RWPE1 (cell line): ENCODE data around the gene ARSG.

Experiments used
- CTCF ChIA-PET: fragments of 350-600 bp; sonication (Branson Sonifier 250); formaldehyde crosslinking; extraction: SDS; loops from one replicate; lab custom pipeline; 2021; lab: Yijun Ruan, JAX
- POLR2A ChIA-PET: fragments of 400-600 bp; formaldehyde crosslinking; extraction: SDS; loops from one replicate; lab custom pipeline; 2020; ENCODE audit warnings: antibody characterized with exemption; ENCODE audit not compliant: low non-redundant PET; lab: Yijun Ruan, JAX
- DNase-seq: peaks from one replicate; pipeline ENCODE4 v3.0.0; 2012; ENCODE audit warnings: low spot score
- H3K27ac ChIP-seq: fragments of 450-650 bp; 2 replicates; pipeline ENCODE4 v1.5.1; 2017
- TF ChIP-seq, protein P1 (sequence below): fragments of 450-650 bp; conservative IDR thresholded peaks from 2 replicates; pipeline ENCODE4 v1.5.1; 2017; ENCODE audit warnings: low read depth, mild to moderate bottlenecking

The ARSG gene

DNA sequence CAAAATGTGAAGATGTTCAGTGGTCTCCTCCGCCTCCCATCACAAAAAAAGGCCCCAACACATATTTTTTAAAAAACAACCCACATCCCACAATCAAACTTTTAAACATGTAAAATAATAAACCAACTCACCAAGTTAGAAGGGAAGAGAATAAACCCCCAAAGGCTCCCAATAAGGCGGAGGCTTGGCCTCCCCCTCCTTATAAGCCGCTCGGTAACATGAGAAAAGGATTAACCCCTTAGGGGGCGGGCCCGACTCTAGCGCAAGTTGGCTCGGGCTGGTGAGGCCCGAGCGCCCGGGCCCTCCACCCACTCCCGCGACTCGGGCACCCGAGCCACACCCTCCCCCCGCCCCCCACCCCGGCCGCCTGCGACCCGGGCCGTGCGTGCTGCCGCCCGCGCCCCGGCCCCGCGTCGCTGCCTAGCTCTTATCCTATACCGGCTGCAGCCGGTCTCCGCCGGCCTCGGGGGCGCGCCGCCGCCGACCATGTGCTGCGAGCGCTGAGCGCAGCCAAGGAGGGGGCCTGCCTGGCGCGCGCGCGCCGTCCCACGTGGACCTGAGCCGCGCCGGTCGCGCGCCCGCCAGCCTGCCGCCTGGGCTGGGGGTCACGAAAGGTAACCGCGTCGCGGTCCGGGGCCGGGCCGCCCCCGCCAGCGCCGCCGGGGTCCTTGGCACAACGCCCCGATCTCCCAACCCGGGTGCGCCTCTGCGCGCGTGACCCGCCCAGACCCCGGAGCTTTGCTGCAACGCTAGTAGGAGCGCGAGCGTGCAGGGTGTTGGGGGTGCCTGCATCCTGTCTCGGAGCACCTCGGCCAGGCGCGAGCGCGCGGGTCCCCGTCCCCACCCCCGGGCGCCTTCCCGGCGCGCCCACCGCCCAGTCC, at the start of gene ARSG, which contains the start of gene SLC16A6:
TSS of gene ARSG (plus strand) at position 541 of the 881 bp plus-strand sequence. CDS start 15,999 bp downstream, outside the sequence.
TSS of gene SLC16A6 (minus strand) at position 173 of the 881 bp plus-strand sequence. CDS start 12,807 bp downstream, outside the sequence.
- TF ChIP-seq, protein P1, sequence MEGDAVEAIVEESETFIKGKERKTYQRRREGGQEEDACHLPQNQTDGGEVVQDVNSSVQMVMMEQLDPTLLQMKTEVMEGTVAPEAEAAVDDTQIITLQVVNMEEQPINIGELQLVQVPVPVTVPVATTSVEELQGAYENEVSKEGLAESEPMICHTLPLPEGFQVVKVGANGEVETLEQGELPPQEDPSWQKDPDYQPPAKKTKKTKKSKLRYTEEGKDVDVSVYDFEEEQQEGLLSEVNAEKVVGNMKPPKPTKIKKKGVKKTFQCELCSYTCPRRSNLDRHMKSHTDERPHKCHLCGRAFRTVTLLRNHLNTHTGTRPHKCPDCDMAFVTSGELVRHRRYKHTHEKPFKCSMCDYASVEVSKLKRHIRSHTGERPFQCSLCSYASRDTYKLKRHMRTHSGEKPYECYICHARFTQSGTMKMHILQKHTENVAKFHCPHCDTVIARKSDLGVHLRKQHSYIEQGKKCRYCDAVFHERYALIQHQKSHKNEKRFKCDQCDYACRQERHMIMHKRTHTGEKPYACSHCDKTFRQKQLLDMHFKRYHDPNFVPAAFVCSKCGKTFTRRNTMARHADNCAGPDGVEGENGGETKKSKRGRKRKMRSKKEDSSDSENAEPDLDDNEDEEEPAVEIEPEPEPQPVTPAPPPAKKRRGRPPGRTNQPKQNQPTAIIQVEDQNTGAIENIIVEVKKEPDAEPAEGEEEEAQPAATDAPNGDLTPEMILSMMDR: no peak
- CTCF ChIA-PET: no interaction called here
- DNase-seq: peak; percentile 53
- H3K27ac ChIP-seq: peak within 1 kb of the TSS; percentile 74
- POLR2A ChIA-PET: no interaction called here

DNA sequence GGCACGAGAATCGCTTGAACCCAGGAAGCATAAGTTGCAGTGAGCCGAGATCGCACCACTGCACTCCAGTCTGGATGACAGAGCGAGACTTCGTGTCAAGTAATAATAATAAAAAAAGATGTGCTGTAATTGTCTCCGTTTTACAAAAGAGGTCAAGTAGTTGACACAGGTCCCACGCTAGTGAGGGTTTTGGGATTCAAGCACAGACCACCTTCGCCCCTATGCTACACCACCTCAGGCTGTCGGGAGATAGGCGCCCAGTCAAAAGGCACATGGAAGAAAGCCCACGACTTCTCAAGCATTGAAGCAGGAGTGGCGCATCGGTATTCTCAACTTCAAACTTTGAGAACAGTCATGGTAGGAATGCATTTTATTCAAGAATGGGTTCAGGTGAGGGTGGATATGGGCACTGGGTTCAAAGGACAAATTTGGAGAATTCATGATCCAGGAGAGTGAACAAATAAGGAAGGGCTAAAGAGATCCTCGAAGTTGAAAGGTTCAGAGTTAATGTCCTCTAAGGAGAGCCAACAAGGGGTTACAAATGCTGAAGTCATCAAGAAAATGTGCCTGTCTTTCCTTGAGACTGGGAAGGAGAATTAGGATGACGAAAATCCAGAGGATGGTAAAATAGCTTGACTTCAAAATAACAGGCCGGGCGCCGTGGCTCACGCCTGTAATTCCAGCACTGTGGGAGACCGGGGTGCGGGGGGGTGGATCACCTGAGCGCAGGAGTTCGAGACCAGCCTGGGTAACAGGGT, 44.8 kb upstream of the ARSG start:
- POLR2A ChIA-PET: no interaction called here
- DNase-seq: no peak
- TF ChIP-seq, protein P1: no peak
- peak overlapping the region; percentile 93; the same call in 1 of the 2 replicates for H3K27ac ChIP-seq
- CTCF ChIA-PET: interaction anchor here (0.6 kb wide), 1 partner anchor 206 kb away, joined by 3 read pairs; no protein-coding TSS in a partner anchor

DNA sequence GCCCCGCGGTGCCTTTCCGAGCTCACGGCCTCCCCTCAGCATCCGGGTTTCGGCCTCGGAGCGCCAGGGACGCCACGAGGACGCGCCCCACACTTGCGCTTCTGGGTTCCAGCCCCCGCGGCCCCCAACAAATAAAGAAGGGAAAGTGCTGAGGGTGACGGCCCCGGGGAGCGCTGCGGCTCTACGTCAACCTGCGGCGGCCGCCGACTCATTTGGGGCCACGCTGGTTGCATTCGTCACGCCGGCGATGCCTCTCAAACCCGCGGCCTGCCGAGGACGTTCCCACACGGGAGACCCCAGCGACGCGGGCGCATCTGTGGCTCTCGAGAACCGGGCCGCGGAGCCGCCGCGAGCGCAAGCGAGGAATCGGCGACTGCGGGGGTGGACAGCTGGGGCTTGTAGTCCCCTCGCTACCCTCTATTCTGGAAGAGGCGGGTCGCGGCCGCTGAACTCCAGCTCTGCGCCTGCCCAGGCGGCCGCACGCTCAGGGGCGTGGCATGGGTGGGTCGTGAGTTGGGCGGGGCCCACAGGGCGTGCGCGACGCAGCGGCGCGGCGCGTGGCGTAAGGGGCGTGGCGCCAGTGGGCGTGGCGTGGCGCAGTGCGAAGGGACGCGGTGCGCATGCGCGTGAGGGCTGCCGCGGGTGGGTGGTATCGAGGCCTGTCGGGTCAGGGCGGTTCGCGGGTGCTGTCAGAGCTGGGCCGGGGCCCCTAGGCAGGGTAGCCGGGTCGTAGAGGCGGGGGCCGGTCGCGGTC, 43.7 kb upstream of the ARSG start, which contains the start of gene AMZ2:
TSS of gene AMZ2 (plus strand) at position 599 of the 754 bp plus-strand sequence. CDS start 2,145 bp downstream, outside the sequence.
- peak within 1 kb of the TSS; percentile 93 for H3K27ac ChIP-seq
- DNase-seq: peak; percentile 90
- ChIA-PET POLR2A (interaction anchor here (0.5 kb wide), 1 partner anchor 14 kb away, joined by 6 read pairs; no protein-coding TSS in a partner anchor), CTCF (interaction anchor here (0.7 to 1.8 kb wide), 4 partner anchors 47 to 223 kb away, joined by 3 to 6 read pairs (median 4); no protein-coding TSS in a partner anchor)
- TF ChIP-seq, protein P1: no peak

DNA sequence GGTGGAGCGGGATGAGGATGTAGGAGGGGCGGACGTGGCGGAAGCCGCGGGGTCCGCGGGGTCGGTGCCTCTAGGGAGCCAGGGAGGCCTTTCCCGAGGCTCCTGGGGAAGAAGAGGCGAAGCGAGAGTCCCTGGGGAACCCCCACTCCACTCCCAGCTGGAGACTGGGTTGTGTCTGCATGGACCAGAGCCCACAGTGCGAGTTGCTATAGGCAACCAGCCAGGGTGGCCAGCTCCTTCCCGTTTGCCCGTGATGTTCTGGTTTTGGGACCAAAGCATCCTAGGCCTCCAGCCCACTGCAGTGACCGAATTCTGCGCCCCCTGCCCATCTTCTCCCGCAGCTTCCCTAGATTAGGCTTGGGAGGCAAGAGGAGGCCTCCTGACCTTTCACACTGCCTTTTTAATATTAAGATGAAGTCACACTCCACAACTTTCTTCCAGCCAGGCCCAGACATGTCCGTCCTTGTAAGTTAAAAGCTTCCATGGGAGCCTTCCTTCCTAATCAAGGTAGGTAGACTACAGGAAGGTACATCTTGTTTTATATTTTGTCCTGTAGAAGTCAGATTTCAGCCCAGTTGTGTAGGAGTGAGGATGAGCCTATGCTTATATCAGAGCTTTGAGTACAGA, 43.0 kb upstream of the ARSG start:
- CTCF ChIA-PET: interaction anchor here (0.7 to 1.8 kb wide), 4 partner anchors 48 to 222 kb away, joined by 3 to 6 read pairs (median 4); no protein-coding TSS in a partner anchor
- H3K27ac ChIP-seq: peak overlapping the region; percentile 93
- TF ChIP-seq, protein P1: no peak
- POLR2A ChIA-PET: interaction anchor here (0.7 kb wide), 1 partner anchor 985 kb away, joined by 3 read pairs; no protein-coding TSS in a partner anchor
- DNase-seq: peak; percentile 30

DNA sequence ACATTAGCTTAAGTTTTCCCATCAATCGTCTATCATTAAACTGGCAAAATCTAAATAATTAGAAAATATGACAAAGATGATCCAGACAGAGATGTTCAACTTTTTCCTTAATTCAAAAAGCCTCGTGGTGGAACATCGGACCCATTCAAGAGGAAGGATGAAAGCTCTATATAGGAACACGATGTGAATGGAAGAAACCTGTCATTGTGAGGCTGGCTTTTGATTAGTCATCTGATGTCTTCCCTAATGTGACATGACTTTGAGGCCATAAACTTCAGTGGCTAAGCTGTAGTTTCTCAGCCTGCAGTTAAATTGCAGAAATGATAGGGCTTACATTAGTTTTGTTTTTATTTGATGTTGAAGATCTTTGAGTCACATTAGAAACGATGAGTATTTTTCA, 42.4 kb upstream of the ARSG start:
- ChIA-PET CTCF (interaction anchor here (0.8 to 1.8 kb wide), 3 partner anchors 49 to 222 kb away, joined by 3 to 6 read pairs (median 4); no protein-coding TSS in a partner anchor), POLR2A (interaction anchor here (0.7 kb wide), 1 partner anchor 986 kb away, joined by 3 read pairs; no protein-coding TSS in a partner anchor)
- TF ChIP-seq, protein P1: no peak
- DNase-seq: no peak
- H3K27ac ChIP-seq: no peak overlapping the region
